UCSD-AML1 (cell line): ENCODE measurements around the gene FOXR1.
"Not testable (repeated sequence)": the region's sequence is repeated elsewhere in the genome, so short reads cannot be mapped to it uniquely, and the experiment has no call there.

Experiments
- DNase-seq: peaks from one replicate; lab custom pipeline; 2025; ENCODE audit not compliant: unreplicated experiment; lab: John Stamatoyannopoulos, UW

Gene FOXR1

GRCh38 chr11:118991486-118992038 lies 20.0 kb downstream of the FOXR1 start:
- DNase-seq, result not testable (repeated sequence)

- peak; percentile 44 for DNase-seq
Observed at GRCh38 chr11:118996926-118997626, 25.5 kb downstream of the FOXR1 start.

GRCh38 chr11:118997627-118998387 lies 26.2 kb downstream of the FOXR1 start, which contains the start of gene CENATAC:
TSS of gene CENATAC (plus strand) at chr11:118998138. CDS start at chr11:118998198, 60 bp downstream.
- peak; percentile 95 for DNase-seq

GRCh38 chr11:118998388-118998717 lies 26.8 kb downstream of the FOXR1 start:
- no peak for DNase-seq

GRCh38 chr11:118998822-118999221 lies 27.3 kb downstream of the FOXR1 start:
- DNase-seq, result no peak

- no peak for DNase-seq
Observed at GRCh38 chr11:119000906-119001305, 29.3 kb downstream of the FOXR1 start.

GRCh38 chr11:119006656-119007055 lies 35.1 kb downstream of the FOXR1 start:
- no peak for DNase-seq

GRCh38 chr11:119011476-119012053 lies 40.0 kb downstream of the FOXR1 start:
- no peak for DNase-seq

GRCh38 chr11:119012629-119013170 lies 41.1 kb downstream of the FOXR1 start:
- no peak for DNase-seq

- no peak for DNase-seq
Observed at GRCh38 chr11:119014209-119014924, 42.8 kb downstream of the FOXR1 start.

GRCh38 chr11:119015054-119015611 lies 43.6 kb downstream of the FOXR1 start:
- no peak for DNase-seq

GRCh38 chr11:119016216-119017009 lies 44.9 kb downstream of the FOXR1 start:
- no peak for DNase-seq

- DNase-seq, result not testable (repeated sequence)
Observed at GRCh38 chr11:119017377-119017776, 45.8 kb downstream of the FOXR1 start.

GRCh38 chr11:119018074-119018938 lies 46.7 kb downstream of the FOXR1 start, which contains the start of the genes RPS25 and TRAPPC4:
TSS of gene RPS25 (minus strand) at chr11:119018343. CDS start at chr11:119018284, 59 bp downstream.
TSS of gene TRAPPC4 (plus strand) at chr11:119018766. CDS start at chr11:119018796, 30 bp downstream.
- peak; percentile 96 for DNase-seq

- DNase-seq, result no peak
Observed at GRCh38 chr11:119019996-119020395, 48.4 kb downstream of the FOXR1 start.

- DNase-seq, result no peak
Observed at GRCh38 chr11:119021631-119022030, 50.1 kb downstream of the FOXR1 start.

GRCh38 chr11:119023741-119024140 lies 52.2 kb downstream of the FOXR1 start:
- DNase-seq, result no peak

GRCh38 chr11:119024430-119025098 lies 53.0 kb downstream of the FOXR1 start:
- no peak for DNase-seq
